HCT116 (cell line): ENCODE measurements around the gene CRYBA4.

Experiments
- ATF3 ChIP-seq: IDR thresholded peaks from 2 replicates; pipeline ENCODE4 v1.6.1; 2012
- CTCF ChIP-seq, 3 experiments: fragments of 200-600 bp in 1 of 3; sonication (generic) in 1 of 3; IDR thresholded peaks in 2 of 3; conservative IDR thresholded peaks in 1 of 3; 2 replicates each; pipeline ENCODE4 v1.5.1; 2012 to 2017; ENCODE audit warnings: low read depth in 2 of 3, low read length in 2 of 3, antibody characterized with exemption in 1 of 3, borderline replicate concordance in 1 of 3, control low read depth in 1 of 3, mild to moderate bottlenecking in 1 of 3, mixed read lengths in 1 of 3, mixed run types in 1 of 3, moderate library complexity in 1 of 3; ENCODE audit not compliant: insufficient read depth in 1 of 3
- EZH2 ChIP-seq: fragments of 200-600 bp; sonication (generic); IDR thresholded peaks from 2 replicates; pipeline ENCODE4 v1.6.1; 2017; ENCODE audit warnings: antibody characterized with exemption, mixed run types
- EZH2phosphoT487 ChIP-seq: fragments of 200-600 bp; IDR thresholded peaks from 2 replicates; pipeline ENCODE4 v1.6.1; 2018; ENCODE audit warnings: antibody characterized with exemption, borderline replicate concordance
- FOSL1 ChIP-seq: IDR thresholded peaks from 2 replicates; pipeline ENCODE4 v1.6.1; 2012; ENCODE audit warnings: low read depth
- MAX ChIP-seq: IDR thresholded peaks from 2 replicates; pipeline ENCODE4 v1.6.1; 2012
- POLR2A ChIP-seq: IDR thresholded peaks from 2 replicates; pipeline ENCODE4 v1.7.0; 2011; ENCODE audit warnings: borderline replicate concordance; ENCODE audit not compliant: insufficient read depth, insufficient read length; ENCODE audit errors: extremely low read depth
- POLR2AphosphoS5 ChIP-seq: IDR thresholded peaks from 2 replicates; pipeline ENCODE4 v1.6.1; 2011; ENCODE audit warnings: mild to moderate bottlenecking, low read depth, low read length, moderate library complexity
- REST ChIP-seq: IDR thresholded peaks from 2 replicates; pipeline ENCODE4 v1.6.1; 2012; ENCODE audit warnings: low read depth
- SP1 ChIP-seq: IDR thresholded peaks from 2 replicates; pipeline ENCODE4 v1.6.1; 2012; ENCODE audit warnings: low read depth
- YY1 ChIP-seq: IDR thresholded peaks from 2 replicates; pipeline ENCODE4 v1.6.1; 2011; ENCODE audit warnings: low read length, low read depth, moderate library complexity, mild to moderate bottlenecking; ENCODE audit not compliant: insufficient replicate concordance; ENCODE audit errors: extremely low read depth
- ZNF274 ChIP-seq: fragments of 200-500 bp; sonication (Bioruptor generic); IDR thresholded peaks from 2 replicates; pipeline ENCODE4 v1.6.1; 2014; ENCODE audit warnings: mild to moderate bottlenecking, low read depth, low read length, inconsistent platforms

- TF ChIP-seq CTCF (IDR thresholded peaks at IDR 0.05 in 2 of 3, conservative IDR thresholded peaks at IDR 0.05 in 1 of 3; ENCODE audit: borderline replicate concordance in 1 of 3, insufficient read depth in 1 of 3, low read depth in 2 of 3, low read length in 2 of 3) (no peak), EZH2 (no peak), YY1 (no peak), POLR2AphosphoS5 (no peak), MAX (no peak), ZNF274 (no peak), REST (no peak), POLR2A (no peak), ATF3 (no peak), SP1 (no peak), EZH2phosphoT487 (no peak), FOSL1 (no peak)
Observed at GRCh38 chr22:26577081-26577480, 44.7 kb upstream of the CRYBA4 start.
